HG02642 (cell line): Measurements from ENCODE around the gene ANKRD29.

Experiments used
- ATAC-seq: cut with Tn5 transposase; IDR thresholded peaks from one replicate; pipeline ENCODE4 v1.9.1; 2021; ENCODE audit warnings: mild to moderate bottlenecking; ENCODE audit not compliant: unreplicated experiment, poor library complexity

The ANKRD29 gene

DNA sequence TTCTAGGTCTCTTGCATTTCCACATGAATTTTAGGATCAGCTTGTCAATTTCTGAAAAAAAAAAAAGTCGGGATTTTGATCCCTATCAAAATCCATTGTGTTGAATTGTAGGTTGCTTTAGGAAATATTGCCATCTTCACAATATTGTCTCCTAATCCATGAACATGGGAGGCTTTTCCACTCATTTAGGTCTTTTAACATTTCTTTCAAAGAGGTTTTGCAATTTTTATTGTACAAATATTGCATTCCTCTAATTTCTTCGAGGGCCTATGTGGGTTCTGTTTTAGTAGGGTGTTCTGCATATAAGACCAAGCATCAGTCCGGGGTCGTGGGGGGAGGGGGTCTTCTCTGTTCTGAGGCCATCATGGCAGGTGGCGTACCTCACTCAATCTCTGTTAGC lies 25.8 kb upstream of the ANKRD29 start:
- ATAC-seq, result no peak

DNA sequence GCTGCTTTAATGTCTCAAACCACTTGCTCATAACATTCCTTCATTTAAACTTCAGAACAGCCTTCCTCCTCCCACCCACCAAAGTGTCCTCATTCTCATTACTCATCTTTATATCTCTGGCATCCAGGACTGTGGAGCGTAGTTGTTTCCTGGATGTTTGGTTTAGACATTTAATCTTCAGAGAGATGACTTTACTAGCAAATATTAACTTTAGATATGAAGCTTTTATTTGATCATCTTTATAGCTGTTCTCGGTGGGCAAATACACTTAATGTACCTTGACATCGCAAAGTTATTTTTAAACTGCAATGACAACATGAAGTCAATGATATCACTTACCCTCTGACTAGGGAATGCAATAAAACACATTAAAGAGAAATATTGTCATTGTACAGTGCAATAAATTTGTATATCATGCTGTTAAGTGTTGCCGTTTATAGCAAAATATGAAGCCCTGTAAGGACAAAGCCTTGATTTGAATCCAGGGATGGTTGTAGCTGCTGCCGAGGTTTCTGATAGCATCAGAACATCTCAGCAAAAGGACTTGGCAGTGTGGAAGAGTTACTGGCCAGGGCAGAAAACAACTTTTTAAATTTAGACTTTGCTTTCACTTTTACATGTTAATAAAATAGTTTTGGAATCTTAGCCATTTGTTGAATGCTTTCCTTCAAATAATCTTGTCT lies 21.9 kb upstream of the ANKRD29 start:
- no peak for ATAC-seq

DNA sequence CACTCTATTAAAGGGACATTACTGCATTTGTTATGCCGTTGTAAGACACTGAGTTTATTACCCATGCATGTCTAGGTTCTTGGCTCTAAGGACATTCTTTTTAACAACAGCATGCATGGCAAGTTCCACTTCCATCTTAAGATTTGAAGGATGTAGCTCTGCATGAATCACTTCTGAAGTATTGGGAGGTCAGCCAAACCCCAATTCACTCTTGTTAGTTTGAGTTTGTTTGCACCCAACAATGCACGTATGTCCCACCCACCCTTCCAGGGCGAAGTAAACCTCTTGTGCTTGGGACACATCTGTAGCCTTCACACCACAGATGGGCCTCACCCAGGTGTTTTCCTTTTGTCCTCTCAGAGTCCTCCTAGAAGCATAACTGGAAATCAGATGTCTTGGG lies 21.0 kb upstream of the ANKRD29 start:
- ATAC-seq, result no peak

DNA sequence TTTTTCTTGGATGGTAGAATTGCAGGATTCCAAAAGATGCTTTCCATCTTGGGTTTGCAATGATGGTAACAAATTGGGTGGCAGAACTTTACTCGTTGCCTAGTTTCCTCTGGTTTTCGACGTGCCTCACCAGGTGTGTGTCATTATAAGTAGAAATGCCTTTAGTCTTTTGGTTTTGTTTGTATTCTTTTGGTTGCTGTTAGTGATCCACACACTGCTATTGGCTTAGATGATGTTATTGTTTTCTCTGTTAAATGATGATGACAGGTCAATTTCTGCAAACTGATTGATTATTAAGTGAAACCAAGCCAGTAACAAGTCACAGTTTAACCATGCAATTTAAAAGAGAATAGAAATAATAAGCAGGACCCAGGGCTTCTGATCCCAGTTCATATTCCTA lies 20.4 kb upstream of the ANKRD29 start:
- no peak for ATAC-seq

DNA sequence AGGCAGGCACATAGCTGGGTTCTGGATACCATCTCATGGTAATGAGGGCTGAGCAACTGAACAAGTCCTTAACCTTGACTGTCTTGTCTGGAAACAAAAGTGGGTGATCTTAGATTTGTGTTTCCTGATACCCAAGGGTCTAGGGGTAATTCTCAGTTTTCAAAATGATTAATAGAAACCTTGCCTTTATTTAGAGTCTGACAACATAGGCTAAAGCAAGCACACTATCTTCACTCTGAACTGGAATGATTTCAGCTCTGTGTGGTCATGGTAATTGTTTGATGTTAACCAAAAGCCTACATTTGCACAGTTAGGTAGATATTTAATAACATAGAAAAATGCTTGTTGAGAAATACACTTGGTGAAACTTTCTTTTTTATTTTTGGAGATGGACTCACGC lies 19.8 kb upstream of the ANKRD29 start:
- ATAC-seq, result no peak

DNA sequence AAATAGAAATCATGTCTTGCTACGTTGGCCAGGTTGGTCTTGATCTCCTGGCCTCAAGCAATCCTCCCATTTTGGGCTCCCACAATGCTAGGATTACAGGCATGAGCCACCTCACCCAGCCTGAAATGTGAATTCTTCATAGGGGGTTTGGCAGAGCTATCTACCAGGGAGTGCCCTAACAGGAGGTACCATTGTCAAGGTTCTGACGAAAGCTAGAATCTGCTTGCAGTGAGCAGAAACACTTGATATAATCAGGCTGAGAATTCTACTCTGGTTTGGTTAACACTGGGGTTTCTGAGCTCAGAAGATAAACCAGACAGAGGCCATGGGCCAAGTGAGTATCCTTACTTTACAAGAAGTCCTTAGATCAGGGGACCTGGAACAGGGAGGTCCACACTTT lies 19.3 kb upstream of the ANKRD29 start:
- ATAC-seq, result no peak

DNA sequence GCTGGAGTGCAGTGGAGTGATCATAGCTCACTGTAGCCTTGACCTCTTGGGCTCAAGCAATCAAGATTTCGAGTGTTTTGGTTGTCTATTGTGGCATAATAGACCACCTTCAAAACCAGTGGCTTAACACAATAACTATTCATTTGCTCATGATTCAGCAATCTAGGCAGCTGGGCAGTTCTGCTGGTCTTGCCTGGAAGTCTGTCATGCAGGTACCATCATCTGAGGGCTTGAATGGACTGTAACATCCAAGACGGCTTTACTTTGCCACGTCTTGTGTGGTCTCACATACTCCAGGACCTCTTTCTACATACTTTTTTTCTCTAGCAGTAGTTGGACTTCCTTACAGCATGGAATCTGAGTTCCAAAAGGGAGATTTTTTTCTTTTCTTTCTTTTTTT lies 13.2 kb upstream of the ANKRD29 start:
- no peak for ATAC-seq

DNA sequence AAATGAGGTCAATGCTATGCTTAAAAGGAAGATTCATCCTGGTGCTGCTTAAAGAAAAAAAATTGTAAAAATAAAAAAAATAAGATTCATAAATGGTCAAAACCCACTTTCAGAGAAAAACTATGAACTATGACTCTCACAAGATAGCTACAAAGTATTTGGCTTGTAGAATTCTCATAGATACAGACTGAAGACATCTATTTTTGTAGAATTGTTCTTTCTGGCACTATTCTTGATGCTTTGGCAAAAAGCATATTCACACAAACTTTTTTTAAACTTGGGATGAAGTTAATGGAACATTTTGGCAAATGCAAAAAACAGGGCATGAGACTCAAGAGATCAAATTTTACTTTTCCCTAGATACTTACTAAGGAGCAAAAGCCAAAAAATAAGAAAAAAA lies 12.5 kb upstream of the ANKRD29 start:
- no peak for ATAC-seq

DNA sequence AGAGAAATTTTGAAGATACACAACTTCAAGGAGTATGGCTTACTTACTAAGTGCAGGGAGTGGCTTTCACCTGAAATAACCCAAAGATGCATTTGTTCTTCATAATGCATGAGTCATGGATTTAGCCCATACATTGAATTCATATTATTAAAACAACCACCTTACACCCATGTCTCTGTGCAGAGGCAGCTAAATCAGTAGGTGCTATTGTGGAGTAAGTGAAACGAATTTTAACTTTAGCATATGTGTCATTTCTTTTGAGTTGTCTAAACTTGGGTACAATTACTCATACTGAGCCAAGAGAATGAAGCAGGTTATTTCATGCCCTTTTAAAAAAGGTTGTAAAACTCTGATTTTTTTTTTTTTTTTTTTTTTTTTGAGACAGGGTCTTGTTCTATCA lies 11.0 kb upstream of the ANKRD29 start:
- no peak for ATAC-seq

DNA sequence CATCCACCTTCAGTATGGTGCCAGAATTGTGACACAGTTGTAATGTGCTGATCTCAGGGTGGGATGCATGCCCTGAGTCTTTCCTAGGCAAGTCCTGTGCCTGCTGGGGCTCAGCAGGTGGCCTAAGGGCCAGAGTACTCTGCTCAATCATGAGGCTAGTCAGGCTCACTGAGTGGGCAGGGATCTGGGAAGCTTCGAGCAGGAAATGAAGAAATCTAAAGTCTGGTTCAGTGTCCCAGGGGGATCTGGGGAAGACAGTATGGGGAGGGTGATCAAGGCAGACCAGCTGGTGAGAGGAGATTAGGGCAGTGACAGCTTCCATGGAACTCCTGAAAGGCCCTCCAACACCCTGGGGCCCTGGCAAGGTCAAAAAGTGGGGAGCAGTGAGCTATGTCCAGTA lies 8.9 kb upstream of the ANKRD29 start:
- ATAC-seq, result no peak

DNA sequence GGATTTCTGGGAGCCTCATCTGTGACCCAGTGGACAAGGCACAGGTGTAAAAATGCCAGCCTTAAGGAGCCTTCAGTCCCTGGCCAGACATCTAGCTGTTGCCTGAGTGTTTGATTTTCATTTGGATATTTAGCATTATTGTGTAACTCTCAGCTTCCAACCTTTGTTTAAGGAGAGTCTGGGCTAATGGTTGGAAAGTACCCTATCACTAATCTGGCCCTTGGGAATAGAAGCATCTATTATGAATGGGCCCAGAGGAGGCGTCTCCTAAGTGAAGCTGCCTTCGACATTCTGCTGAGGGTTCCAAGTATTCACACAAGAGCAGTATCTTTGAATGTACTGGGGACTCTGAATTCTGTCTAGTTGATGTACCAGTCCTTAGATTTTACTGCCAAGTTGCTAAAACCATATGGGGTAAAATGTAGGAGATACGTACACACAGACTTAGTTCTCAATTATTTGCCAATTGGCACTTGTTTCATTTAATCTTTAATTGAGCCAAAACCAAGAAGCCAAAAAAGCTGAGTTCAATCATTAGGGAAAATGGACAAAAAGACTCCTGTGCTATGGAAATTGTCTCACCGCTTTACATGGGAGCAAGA lies 7.2 kb upstream of the ANKRD29 start:
- ATAC-seq, result no peak

DNA sequence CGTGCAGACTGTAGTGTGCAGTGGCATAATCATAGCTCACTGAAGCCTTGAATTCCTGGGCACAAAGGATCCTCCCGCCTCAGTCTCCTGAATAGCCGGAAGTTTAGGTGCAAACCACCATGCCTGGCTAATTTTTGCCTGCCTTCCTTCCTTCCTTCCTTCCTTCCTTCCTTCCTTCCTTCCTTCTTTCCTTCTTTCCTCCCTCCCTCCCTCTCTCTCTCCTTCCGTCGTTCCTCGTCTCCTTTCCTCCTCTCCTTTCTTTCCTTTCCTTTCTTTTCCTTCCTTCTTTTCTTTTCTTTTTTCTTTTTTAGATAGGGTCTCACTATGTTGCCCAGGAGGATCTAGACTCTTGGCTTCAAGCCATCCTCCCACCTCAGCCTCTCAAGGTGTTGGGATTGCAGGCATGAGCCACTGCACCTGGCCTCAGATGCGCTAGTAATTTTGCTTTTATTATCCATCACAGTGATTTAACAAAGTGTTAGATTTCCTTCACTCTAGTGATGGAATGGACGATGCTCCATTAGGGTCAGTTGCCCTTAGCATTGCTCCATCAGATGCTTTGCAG lies 6.6 kb upstream of the ANKRD29 start:
- no peak for ATAC-seq

DNA sequence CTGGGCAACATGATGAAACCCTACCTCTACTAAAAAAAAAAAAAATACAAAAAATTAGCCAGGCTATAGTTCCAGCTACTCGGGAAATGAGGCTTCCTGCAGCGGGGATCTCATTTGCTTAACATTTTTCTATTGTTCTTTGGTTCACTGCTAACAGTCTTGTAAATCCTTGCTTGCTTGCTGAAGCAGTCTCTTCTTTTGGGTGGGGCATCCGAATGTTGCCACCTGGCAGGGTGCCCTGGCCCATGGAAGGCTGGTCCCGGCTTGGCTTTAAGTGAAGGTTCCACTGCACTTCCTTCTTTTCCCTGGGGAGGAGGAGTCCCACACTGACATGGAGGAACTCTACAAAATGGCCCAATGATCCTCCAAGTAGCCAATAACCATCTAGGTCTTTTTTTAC lies 6.0 kb upstream of the ANKRD29 start:
- ATAC-seq, result no peak

DNA sequence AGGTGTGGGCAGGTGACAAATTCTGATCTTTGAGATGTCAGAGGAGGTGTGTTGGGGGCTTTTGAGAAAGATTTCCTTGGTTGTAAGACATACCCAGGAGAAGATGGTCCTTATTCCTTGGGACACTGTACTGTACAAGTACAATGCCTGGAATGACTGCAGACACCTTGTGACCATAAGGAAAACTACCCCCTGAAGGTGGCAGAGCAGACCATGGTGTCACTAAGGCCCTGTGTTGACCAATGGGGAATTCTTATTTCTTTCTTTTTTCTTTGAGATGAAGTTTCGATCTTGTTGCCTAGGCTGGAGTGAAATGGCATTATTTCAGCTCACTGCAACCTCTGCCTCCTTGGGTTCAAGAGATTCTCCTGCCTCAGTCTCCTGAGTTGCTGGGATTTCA lies 4.4 kb upstream of the ANKRD29 start:
- no peak for ATAC-seq

DNA sequence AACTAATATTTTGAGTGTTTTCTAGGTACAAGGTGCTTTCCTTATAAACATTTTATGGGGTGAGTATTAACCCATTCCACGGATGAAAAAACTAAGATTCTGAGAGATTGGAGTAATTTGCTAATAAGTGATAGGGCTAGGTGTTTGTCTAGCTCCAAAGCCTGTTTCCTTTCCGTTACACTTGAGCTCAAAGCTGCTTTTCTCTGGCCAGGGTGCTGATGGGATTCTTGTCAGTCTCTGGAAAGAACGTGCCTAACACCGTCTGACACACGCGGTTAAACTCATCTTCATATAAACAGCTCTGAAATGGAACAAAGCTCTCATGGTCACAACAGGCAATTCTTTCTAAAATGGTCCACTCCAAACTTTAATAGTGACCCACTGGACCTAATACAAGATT lies 2.0 kb upstream of the ANKRD29 start:
- no peak for ATAC-seq

DNA sequence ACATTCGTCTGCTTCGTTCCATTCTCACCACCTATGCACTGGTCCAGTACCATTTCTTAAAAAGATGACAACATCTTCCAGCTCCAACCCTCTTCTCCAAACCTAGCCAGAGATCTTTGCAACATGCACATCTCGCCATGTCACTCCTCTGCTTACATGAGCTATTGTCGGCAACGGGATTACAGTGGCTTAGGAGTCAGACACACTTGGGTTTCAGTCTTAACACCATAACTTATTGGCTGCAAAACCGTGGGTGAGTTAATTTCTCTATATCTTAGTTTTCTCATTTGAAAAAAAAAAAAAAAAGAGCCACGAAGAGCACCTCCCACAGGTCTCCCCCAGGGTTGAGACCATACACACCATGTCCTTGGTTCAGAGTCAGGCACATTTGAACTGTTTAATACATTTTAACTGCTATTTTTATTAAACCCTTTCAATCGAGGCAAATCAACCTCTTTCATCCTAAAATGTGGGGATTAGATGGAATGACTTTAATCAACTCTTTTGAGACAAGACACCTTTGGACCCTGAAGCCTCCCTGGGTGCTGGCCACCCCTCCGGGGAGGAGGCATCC lies 889 bp downstream of the ANKRD29 start:
- ATAC-seq, result no peak

DNA sequence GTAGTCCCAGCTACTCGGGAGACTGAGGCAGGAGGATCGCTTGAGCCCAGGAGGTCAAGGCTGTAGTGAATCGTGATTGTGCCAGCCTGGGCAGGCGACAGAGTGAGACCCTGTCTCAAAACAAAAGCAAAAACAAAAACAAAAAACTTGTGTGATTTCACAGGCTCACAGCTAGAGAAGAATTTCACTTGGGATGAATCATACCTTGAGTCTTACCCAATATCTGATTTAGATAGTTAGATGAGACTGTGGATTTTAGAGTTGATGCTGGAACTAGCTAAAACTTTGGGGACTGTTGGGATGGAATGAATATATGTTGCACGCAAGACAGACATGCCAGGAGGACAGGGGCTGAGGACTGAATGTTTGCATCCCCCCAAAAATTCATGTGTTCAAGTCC lies 4.4 kb downstream of the ANKRD29 start:
- ATAC-seq, result no peak

DNA sequence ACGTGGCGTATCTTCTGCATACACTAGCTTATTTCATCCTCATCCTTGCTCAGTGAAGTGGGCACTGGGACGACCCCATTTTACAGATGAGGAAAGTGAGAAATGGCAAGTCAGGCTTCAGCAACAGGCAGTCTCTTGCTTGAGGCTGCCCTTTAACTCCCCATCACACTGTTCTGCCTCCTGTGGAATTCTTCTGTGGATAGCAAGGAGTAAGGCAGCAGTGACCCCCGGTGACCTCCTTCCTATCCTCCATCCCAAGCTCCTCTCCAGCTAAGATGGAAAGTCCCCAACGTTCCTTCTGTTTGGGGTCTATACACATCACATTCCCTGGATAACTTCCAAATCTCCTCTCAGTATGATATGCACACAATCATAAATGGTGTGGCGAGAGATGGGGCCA lies 10.5 kb downstream of the ANKRD29 start:
- ATAC-seq, result no peak

DNA sequence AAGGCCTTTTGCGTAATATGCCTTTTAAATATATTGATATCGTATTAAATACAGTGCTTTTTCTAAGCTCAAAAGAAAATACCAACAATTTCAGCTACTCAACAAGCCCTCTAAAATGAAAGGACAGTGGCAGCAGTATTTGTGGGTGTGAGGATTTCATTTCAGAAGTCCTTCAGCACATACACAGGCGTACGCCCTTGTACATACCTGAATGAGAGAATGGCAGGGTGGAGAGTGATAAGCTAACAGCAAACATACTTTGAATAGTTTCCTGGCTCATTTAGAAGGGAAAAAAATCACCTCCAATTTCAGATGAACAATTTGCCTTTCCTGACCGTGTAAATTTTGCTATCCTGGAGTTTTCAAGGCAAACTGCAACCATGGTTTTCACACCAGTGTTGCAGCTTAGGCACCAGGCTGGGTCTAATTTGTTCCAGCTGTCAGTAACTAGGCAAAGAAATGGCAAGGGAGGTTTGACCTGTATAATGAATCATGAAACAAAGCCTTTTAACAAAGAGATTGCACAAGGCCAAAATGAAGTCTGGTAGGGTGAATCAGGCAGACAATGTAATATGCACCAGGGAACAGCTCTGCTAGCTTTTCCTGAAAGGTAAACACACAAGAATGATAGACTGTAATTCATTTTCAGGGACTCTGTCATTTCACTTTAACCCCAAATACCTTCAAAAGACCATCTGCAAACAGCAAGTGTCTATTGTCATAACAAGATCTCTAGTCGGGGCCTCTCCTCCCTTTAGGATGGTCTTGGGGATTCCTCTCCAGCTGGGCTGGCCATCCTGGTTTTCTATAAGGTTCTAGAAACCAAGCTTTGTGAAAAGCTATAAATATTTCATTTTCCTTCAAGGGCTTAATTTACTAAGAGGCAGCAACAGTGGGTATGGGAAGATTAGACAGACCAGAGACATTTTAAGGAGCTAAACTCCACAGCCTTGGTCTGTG lies 11.5 kb downstream of the ANKRD29 start:
- no peak for ATAC-seq

DNA sequence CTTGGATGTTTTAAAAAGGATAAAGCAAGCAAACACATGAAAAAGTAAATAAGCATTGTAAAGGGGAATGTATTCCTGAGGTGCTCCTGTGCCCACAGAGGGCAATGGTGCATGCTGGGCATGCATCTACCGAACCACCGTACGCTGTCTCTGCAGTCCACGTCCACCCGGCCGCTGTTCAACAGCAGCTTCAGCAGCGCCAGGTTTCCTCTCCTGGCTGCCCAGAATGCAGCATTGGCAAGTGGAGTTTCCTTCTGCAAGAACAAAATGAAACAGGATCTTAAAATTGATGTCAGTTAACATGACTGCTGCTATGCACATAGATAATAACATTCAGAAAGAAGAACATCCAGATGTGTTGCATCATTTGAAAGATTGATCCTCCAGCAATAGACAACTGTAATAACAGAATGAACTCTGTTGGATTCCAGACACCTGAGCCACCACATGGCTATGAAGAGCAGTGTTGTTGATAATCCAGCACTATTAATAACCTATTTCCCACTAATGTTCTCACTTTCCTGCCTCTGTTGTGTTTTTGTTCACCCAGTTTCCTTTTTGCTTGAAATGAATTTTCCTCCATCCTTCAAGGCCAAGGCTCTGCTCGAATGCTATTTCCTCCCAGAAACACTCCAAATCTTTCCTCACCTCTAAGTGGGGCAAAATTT lies 13.6 kb downstream of the ANKRD29 start:
- no peak for ATAC-seq
